HG03565 (cell line): Measurements from ENCODE around the gene OMP.

ENCODE experiments used
- ATAC-seq: cut with Tn5 transposase; IDR thresholded peaks from one replicate; pipeline ENCODE4 v1.9.1; 2021; ENCODE audit warnings: mild to moderate bottlenecking, moderate library complexity; ENCODE audit not compliant: unreplicated experiment

OMP gene

DNA sequence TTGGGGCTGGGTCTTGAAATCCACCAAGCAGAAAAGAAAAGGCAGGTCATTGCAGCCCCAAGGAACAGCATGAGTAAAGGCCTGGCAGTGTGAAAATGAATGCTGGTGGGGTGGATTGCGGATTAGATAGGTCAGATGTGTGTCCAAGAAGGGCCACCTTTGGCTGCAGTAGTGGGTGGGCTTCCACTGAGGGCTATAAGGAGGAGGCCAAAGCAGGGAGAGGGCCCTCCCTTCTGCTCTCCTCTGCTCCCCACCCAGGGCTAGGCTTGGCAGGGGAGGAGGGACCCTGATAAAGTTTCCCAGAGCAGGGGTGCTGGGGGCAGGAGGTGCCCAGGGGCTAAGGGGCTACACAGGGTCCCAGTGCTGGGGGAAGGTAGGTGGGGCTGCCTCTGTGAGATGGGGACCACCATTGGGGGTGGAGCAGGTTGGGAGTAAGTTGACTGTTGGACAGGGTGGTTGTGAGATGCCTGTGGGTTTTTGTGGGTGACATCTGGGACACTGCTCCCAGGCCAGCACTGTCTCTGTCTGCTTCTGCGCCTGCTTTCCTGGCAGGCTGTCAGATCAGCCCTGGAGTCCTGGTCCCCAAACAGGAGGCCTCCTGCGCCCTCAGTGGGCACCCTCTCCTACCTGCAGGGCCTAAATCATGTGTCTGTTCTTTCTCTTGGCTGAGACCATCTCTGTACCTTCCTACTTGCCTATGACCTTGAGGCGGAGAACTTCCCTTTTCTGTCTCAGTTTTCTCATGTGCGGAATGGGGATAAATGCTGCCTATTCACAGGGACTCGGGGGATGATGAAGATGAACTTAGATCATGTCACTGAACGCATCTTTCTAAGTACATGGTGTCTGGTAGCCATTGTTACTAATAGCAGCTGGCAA is 33.9 kb upstream of the OMP start:
- ATAC-seq, result no peak

DNA sequence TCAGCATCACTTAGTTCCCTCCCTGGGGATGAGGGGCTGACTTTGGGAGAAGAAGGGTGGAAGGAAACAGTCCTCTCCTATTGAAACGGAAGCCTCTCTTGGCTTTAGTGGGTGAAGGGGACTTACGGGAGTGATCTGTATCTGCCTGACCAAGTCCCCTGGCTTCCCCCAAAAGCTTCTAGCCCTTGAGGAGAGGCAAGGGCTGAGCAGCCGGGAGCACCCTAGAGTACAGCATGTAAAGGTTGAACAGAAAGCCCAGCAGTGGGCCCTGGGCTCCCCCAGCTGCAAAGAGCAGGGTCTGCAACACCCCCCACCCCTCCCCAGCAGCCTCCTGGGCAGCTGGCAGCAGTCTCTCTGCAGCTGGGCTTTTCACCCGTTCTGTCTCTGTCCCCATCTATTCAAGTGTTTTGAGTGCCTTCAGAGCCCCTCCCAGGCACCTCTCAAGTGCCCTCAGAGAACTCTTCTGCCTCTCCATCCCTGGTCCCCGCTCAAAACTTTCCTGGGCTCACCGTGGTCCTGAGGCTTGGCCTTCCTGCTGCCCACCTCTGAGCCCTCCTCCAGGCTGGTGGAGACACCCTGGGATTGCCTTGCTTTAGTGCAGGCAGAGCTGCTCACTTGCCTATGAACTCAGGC is 33.2 kb upstream of the OMP start:
- ATAC-seq, result no peak

DNA sequence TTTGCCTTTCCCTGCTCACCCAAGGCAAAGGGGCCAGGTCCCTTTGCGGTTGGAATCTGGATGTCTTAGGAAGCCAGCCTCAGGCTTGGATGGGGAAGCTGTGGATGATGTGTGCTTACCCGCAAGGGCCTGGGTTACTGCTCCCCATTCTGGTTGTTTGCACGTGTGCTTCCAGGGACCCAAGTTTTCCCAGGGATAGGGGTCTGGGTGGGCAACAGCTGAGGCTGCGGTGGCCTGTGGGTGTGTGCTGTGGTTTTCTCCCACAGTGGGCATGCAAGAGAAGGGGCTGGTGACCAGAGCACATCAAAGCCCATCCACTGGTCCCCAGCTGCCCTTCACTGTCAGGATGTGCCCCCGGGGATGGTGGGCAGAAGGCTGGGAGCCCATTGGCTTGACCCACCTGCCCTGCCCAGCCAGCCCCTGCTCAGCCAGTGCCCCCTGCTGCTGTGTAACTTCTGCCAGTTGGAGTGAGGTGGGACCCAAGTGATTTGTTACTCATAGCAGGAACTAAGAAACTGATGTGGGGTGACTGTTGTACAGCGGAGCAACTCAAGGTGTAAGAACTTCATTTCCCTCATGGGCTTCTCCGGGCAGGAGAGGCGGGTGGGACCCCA is 32.6 kb upstream of the OMP start:
- no peak for ATAC-seq

DNA sequence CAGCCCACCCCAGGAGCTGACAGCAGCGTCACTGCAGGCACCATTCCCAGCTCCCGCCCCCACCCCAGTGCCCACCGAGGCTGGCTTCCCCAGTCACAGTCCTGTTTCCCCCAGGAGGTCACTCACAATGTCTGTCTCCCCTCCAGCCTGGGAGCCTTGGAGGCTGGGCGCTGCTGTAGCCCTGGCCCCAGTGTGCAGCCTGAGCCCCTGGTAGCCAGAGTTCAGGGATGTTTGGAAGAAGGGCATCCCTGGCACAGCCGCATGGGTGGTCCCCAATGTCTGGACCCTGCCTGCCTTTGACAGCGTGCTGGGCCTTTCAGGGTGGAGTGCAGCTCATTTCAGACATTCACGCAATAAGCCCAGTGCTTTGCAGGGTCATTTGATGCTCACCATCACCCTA is 31.6 kb upstream of the OMP start:
- no peak for ATAC-seq

DNA sequence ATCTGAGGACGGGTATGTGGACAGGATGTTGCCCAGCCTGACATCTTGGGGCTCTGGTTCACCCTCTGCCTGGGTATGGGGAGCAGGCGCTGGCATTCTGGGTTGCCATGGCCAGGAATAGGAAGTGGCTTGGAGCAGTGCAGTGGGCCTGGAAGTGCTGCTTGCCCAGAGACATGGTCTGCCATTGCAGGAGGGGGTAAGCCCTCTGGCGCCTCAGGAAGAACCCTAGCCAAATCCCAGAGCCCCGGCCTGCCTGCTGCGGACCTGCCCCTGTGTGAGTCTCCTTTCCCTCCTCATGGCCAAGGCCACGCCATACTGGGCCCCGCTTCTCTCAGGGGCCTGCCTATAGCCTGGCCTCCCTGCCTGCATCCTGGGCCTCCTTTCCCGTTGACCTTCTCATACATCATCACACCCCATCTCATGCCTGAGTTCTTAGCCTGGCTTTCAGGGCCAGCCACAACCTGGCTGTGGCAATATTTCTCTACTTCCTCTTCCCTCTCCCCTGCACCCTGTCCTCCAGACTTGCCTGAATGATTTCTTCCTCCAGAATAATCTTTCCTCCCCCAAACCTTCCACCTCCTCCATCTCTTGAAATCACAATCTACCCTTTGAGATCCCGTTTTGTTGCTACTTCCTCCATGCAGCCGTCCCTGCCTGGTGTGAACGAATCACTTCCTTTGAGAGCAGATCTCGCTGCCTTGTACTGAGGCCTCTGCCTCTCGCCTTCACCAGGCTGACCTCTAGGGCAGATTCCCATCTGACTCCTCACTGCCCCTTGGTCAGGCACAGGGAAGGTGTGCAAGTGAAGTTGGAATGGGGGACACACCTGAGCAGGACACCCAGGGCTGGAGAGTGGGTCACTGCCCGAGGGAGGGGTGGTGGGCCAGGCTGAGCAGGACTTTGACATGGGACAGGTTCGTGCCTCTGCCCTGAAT is 30.7 kb upstream of the OMP start:
- ATAC-seq, result no peak

GRCh38 chr11:77072851-77073327 is 29.8 kb upstream of the OMP start:
- ATAC-seq, result no peak

DNA sequence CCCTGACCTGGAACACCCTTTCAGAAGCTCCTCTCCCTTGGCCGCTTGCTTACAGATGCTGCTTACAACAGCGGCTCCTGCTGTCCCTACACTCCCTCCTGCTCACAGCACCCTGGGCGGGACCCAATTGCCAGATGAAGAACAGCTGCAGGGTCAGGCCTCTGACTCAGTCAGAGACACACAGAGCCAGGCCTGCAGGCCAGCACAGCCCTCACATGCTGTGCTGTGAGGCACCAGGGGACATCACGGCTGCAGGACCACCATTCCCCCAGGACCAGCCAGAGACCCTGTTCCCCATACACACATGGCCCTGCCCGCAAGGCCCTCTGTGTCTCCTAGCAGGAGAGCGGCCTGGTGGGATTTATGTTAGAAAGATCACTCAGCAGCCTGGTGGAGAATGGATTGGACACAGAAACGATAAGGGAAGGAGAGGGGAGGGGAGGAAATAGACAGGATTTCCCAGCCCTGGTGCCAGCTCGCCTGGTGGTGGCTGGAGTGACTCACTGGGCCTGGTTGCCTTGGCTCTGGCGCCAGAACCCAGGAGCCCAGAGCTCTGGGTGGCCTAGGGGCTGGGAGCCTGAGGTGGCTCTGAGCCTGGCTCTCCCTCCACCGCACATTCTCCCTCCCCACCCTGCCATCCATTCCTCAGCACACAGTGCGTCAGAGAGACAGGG is 29.2 kb upstream of the OMP start:
- ATAC-seq, result no peak

DNA sequence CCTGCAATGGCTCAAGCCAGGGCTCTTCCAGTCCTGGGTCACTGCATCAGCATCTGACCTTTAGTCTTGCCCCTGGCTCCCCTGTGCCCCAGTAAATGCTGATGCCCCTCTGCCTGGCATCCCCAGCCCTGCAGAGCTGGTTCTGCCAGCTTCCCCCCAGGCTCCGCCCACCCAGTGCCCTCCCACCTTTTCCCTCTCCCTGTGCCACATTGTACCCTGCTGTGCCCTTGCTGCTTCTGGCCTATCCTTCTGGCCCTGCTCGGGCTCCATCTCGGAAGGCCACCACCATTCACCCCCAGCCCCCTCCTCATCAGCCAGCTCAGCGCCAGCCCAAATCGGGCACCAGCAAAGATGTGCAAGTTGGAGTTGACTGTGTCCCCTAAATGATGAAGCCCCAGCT is 28.4 kb upstream of the OMP start:
- ATAC-seq, result no peak

DNA sequence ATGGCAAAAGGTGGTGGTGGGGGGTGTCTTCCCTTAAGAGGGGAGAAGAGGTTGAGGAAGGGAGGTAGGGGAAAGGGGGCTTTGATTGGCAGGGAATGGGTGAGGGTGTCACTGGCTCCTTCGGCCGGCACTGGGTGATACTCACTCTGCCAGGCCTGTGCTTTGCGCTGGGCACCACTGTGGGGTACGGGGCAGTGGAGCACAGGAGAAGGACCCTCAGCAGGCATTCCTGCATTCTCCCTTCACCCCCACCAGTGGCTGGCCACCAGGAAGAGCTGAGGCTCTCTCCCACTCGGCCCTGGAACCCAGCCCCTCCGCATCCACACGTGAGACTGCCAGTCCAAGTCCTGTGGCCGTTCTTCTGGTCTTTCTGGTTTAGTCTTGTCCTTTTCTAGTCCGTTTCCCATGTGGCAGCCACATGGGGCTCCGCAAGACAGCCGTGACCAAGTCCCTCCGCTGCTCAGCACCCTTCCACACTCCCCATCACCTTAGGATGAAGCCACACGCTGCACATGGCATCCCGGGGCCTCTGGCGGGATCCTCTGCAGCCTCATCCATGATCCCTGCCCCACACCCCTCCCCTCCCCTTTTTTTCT is 27.9 kb upstream of the OMP start:
- ATAC-seq, result no peak

- no peak for ATAC-seq
Observed at GRCh38 chr11:77075425-77075905, 27.2 kb upstream of the OMP start.

- ATAC-seq, result no peak
Observed at GRCh38 chr11:77079666-77080065, 23.0 kb upstream of the OMP start.

DNA sequence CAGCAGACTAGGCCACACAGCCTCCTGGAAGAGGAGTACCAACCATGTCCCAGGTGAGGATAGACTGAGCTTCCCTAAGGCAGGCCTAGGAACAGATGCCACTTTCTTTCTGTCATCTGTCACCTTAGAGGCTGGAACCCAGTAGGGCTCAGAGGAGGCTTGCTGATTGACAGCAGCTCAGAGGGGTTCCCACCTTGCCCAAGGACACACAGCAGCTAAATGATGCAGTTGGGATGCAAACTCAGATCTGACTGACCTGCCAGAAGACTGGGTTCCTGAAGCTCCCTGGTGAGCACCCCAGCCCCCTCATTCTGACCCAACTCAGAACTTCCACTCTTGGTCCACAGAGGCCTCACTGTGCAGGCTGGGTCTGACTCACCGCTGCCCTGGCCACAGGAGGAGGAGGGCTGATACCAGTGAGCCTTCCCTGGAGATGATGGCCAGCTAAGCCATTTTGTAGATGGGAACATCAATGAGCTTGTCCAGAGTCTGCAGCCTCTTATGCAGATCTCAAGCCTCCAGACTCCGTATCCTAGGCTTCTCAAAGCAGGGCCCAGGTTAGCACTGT is 21.9 kb upstream of the OMP start:
- no peak for ATAC-seq

DNA sequence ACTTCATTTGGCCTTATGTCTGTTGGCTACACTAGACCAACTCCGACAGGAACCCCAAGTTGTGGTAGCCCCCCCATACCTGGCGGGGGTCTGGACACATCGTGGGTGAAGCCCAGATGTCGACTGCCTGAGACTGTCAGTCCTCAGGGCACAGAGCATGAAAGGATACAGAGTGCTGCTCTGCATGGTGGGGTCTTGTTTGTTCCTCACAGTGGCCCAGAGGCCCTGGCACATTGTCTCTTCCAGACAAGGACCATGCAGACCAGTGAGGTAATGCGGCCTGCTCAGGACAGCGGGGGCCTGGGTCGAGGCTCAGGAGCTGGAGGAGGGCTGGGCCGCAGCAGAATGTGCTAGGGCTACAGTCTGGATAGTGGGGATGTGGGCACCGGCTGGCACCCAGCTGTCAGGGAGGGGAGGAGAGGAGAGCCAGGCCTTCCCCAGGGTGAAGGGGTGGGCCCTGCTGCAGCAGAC is 21.2 kb upstream of the OMP start:
- no peak for ATAC-seq

- ATAC-seq, result no peak
Observed at GRCh38 chr11:77081976-77082836, 20.4 kb upstream of the OMP start.

GRCh38 chr11:77082838-77083565 is 19.6 kb upstream of the OMP start:
- no peak for ATAC-seq

- ATAC-seq, result no peak
Observed at GRCh38 chr11:77083566-77084245, 18.9 kb upstream of the OMP start.

GRCh38 chr11:77084581-77085191 is 18.0 kb upstream of the OMP start:
- ATAC-seq, result no peak
